ENCODE data around the gene AP2A2. TPM values are rescaled to one million over a fixed set of nuclear protein-coding genes. Genes with fewer than 3 reads are reported as not detected.

Gene AP2A2
- total RNA-seq, 1 donor from 2014 or later: 120 TPM

GRCh38 chr11:1026641-1027482 is 101.2 kb downstream of the AP2A2 start:
- DNase-seq (ENCODE audit: low spot score): no peak

- no peak for DNase-seq (ENCODE audit: low spot score)
These were observed 102.0 kb downstream of the AP2A2 start for GRCh38 chr11:1027483-1028290.

- DNase-seq (ENCODE audit: low spot score): no peak
These were observed 102.5 kb downstream of the AP2A2 start for GRCh38 chr11:1028291-1028540.

GRCh38 chr11:1028616-1029015 is 102.9 kb downstream of the AP2A2 start:
- no peak for DNase-seq (ENCODE audit: low spot score)

- DNase-seq (ENCODE audit: low spot score): no peak
These were observed 103.4 kb downstream of the AP2A2 start for GRCh38 chr11:1029051-1029450.

- no peak for DNase-seq (ENCODE audit: low spot score)
These were observed 104.0 kb downstream of the AP2A2 start for GRCh38 chr11:1029654-1030053.

- no peak for DNase-seq (ENCODE audit: low spot score)
These were observed 104.4 kb downstream of the AP2A2 start for GRCh38 chr11:1030086-1030485.

- DNase-seq (ENCODE audit: low spot score): no peak
These were observed 104.9 kb downstream of the AP2A2 start for GRCh38 chr11:1030556-1030955.

- DNase-seq (ENCODE audit: low spot score): no peak
These were observed 105.6 kb downstream of the AP2A2 start for GRCh38 chr11:1031121-1031899.

GRCh38 chr11:1032310-1032891 is 106.7 kb downstream of the AP2A2 start:
- no peak for DNase-seq (ENCODE audit: low spot score)

- no peak for DNase-seq (ENCODE audit: low spot score)
These were observed 107.5 kb downstream of the AP2A2 start for GRCh38 chr11:1033016-1033798.

- DNase-seq (ENCODE audit: low spot score): no peak
These were observed 108.3 kb downstream of the AP2A2 start for GRCh38 chr11:1034001-1034400.

GRCh38 chr11:1034456-1035295 is 109.0 kb downstream of the AP2A2 start:
- DNase-seq (ENCODE audit: low spot score): no peak

GRCh38 chr11:1035577-1036283 is 110.1 kb downstream of the AP2A2 start:
- DNase-seq (ENCODE audit: low spot score): no peak

- DNase-seq (ENCODE audit: low spot score): no peak
These were observed 110.7 kb downstream of the AP2A2 start, which contains the start of gene MUC6 for GRCh38 chr11:1036303-1036923. MUC6 (minus strand) TSS chr11:1036718; CDS start chr11:1036655, 63 bp downstream.

- no peak for DNase-seq (ENCODE audit: low spot score)
These were observed 111.3 kb downstream of the AP2A2 start for GRCh38 chr11:1036931-1037330.

GRCh38 chr11:1037506-1038055 is 111.9 kb downstream of the AP2A2 start:
- DNase-seq (ENCODE audit: low spot score): no peak

GRCh38 chr11:1038361-1038760 is 112.7 kb downstream of the AP2A2 start:
- no peak for DNase-seq (ENCODE audit: low spot score)

Data from mesenteric fat pad (tissue), 1 donor.